Tibial artery (tissue), 4 donors: ENCODE results near the gene IHH.

Experiments used
- DNase-seq, 2 donors: peaks; one replicate each; pipeline ENCODE4 v3.0.0-alpha.2; 2019
- H3K27ac ChIP-seq, 2 donors: fragments of 200-600 bp; sonication (generic) in 1 of 2; 1 replicate in 1 of 2; 2 replicates in 1 of 2; pipeline ENCODE4 v1.5.1; 2018 to 2019; ENCODE audit warnings: mild to moderate bottlenecking in 1 of 2
- H3K27me3 ChIP-seq, 2 donors: fragments of 200-600 bp; sonication (generic) in 1 of 2; one replicate each; pipeline versions ENCODE4 v1.5.1 to v1.6.0; 2016 to 2019
- H3K36me3 ChIP-seq, 3 donors: fragments of 200-600 bp; sonication (generic) in 2 of 3; one replicate each; pipeline ENCODE4 v1.5.1; 2016 to 2019; ENCODE audit warnings: mild to moderate bottlenecking in 2 of 3
- H3K4me1 ChIP-seq, 4 donors: fragments of 200-600 bp; sonication (generic) in 2 of 4; 1 replicate in 3 of 4; 2 replicates in 1 of 4; pipeline ENCODE4 v1.5.1; 2016 to 2019
- H3K4me3 ChIP-seq, 2 donors: fragments of 200-600 bp; sonication (generic) in 1 of 2; 1 replicate in 1 of 2; 2 replicates in 1 of 2; pipeline ENCODE4 v1.5.1; 2018 to 2019; ENCODE audit warnings: mild to moderate bottlenecking in 2 of 2
- H3K9me3 ChIP-seq, 3 donors: fragments of 200-600 bp; sonication (generic) in 1 of 3; one replicate each; pipeline ENCODE4 v1.5.1; 2016 to 2019
- intact Hi-C: fragments of 100-400 bp; cut with DNase I; formaldehyde crosslinking; loops from one replicate; pipeline ENCODE4 v1.15.0; 2023; ENCODE audit warnings: low total_unique reads
- TF ChIP-seq, protein P1 (sequence below), 2 experiments: fragments of 200-600 bp in 1 of 2; fragments of 450-650 bp in 1 of 2; IDR thresholded peaks; one replicate each; pipeline ENCODE4 v1.5.1; 2017 to 2019; ENCODE audit warnings: antibody characterized with exemption in 2 of 2, mild to moderate bottlenecking in 1 of 2, moderate library complexity in 1 of 2

IHH gene

DNA sequence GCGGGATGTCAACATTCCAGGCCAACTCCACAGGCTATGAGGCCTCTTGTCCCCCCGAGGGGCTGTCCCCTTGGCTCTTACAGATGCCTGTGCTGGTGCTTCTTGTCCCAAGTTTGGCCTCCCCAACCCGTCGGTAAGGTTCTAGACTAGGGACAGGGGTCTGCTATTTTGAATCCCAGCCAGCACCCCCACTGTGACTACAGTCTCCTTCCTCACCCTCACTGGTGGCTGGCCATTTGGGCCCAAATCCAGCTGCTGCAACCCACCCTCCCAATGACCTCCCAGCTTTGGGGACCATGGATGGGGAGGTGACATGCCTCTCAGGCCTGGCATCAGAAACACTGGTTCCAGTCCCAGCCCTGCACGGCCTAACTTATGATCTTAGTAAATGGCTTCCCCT is 38.1 kb downstream of the IHH start:
- Histone ChIP-seq H3K4me1 (peaks cover 0 to 14% (median 8%) of the 10 kb centered on the region in 4 donors), H3K36me3 (no peaks in the 10 kb centered on the region), H3K4me3 (no peak overlapping the region), H3K27ac (no peak overlapping the region), H3K9me3 (no peaks in the 10 kb centered on the region), H3K27me3 (peaks cover 0 to 34% of the 10 kb centered on the region in 2 donors)
- intact Hi-C loops = no loop called here
- no peak for DNase-seq
- TF ChIP-seq, protein P1, sequence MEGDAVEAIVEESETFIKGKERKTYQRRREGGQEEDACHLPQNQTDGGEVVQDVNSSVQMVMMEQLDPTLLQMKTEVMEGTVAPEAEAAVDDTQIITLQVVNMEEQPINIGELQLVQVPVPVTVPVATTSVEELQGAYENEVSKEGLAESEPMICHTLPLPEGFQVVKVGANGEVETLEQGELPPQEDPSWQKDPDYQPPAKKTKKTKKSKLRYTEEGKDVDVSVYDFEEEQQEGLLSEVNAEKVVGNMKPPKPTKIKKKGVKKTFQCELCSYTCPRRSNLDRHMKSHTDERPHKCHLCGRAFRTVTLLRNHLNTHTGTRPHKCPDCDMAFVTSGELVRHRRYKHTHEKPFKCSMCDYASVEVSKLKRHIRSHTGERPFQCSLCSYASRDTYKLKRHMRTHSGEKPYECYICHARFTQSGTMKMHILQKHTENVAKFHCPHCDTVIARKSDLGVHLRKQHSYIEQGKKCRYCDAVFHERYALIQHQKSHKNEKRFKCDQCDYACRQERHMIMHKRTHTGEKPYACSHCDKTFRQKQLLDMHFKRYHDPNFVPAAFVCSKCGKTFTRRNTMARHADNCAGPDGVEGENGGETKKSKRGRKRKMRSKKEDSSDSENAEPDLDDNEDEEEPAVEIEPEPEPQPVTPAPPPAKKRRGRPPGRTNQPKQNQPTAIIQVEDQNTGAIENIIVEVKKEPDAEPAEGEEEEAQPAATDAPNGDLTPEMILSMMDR (IDR thresholded peaks at IDR 0.05) = no peak

DNA sequence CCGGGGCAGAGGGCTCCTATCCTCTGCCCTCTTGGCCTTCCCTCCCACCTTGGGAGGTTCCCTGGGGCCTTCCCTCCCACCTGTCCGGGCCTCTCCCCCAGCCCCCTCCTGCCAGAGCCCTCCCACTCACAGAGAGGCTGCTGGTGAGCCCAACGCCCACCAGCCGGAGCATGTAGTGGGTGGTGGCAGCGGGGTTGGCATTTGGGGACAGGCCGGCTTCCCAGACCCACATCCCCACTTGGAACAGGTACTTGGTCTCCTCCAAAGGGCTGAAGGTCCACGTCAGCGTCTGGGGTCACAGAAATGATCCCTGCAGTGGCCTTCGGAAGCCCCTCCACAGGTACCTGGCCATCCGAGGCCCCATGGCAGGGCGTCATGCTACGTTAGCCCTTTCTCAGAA is 38.7 kb downstream of the IHH start:
- H3K4me3 ChIP-seq = no peak overlapping the region
- no peaks in the 10 kb centered on the region for H3K9me3 ChIP-seq
- H3K36me3 ChIP-seq = no peaks in the 10 kb centered on the region
- H3K27ac ChIP-seq = no peak overlapping the region
- H3K4me1 ChIP-seq = peaks cover 0 to 20% (median 14%) of the 10 kb centered on the region in 4 donors
- no peak for DNase-seq
- H3K27me3 ChIP-seq = peaks cover 0 to 34% of the 10 kb centered on the region in 2 donors
- TF ChIP-seq, protein P1 (IDR thresholded peaks at IDR 0.05) = no peak
- intact Hi-C loops = no loop called here

DNA sequence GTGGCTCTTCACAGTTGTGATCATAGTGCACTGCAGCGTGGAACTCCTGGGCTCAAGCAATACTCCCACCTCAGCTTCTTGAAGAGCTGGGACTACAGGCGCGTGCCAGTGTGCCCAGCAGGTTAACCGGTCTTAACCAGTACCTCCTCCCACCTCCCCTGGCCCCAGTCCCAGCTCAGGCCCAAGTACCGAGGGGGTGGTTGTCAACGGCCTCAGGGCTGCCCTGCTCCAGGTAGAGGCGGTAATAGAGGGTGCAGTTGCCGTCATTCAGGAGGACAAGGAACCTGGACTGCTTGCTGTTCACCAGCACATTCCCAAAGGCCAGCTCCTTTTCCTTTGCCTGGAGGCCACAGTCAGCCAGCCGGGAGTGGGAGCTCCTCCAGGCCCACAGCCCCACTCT is 39.1 kb downstream of the IHH start:
- no peak overlapping the region for H3K27ac ChIP-seq
- H3K4me3 ChIP-seq = no peak overlapping the region
- intact Hi-C loops = no loop called here
- TF ChIP-seq, protein P1 (IDR thresholded peaks at IDR 0.05) = no peak
- H3K27me3 ChIP-seq = peaks cover 0 to 34% of the 10 kb centered on the region in 2 donors
- no peak for DNase-seq
- H3K36me3 ChIP-seq = no peaks in the 10 kb centered on the region
- peaks cover 0 to 21% (median 14%) of the 10 kb centered on the region in 4 donors for H3K4me1 ChIP-seq
- H3K9me3 ChIP-seq = no peaks in the 10 kb centered on the region

DNA sequence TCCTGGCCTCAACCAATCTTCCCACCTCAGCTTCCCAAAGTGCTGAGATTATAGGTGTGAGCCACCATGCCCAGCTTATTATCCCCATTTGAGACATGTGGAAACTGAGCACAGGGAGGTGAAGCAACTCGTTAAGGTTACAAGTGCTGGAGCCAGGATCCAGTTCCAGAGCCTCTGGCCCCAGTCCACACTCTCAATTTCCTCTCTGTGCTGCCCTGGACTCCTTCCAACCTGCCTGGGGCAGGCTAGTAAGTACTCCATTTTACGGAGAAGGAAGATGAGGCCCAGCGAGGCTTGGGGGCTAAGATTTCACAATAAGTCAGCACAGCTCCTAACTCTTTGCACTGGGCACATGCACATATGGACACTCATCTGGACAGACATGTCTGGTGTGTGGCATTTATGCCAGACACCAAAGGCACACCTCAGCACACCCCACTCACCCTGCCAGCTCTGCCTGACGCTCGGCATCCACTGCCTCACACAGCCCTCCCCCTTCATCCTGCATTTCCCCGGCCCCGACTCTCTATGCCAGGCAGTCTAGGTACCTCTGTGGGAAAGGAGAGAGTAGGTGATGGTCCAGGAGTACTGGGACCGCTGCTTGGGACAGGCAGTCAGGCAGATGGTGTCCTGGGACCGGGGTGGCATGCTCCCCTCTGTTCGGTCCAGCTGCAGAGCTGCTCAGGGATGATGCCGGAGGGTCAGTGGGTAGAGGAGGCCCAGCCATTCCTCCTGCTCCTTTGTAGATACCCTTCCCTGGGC is 39.9 kb downstream of the IHH start:
- no peaks in the 10 kb centered on the region for H3K9me3 ChIP-seq
- intact Hi-C loops = no loop called here

DNA sequence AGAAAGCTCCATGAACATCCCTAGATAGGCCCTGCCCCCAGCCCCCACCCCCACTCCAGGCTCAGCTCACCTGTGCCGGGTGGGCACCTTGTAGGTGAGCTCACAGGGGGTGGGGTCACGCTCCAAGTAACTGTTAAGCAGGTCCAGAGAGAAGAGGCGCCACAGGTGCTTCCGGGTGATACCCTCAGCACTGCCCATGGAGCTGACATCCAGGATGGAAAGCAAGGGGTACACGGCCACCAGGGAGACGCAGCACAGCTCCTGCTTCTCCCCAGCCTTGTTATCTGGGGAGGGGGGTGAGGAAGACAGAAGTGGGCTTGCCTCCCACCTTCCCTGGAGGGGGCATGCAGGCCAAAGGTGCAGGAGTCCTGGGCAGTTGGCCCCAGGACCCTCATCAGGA is 41.3 kb downstream of the IHH start:
- intact Hi-C loops = no loop called here
- H3K27ac ChIP-seq = no peak overlapping the region
- H3K4me1 ChIP-seq = peaks cover 0 to 21% (median 14%) of the 10 kb centered on the region in 4 donors
- H3K9me3 ChIP-seq = no peaks in the 10 kb centered on the region
- TF ChIP-seq, protein P1 (IDR thresholded peaks at IDR 0.05) = no peak
- peaks cover 0 to 19% of the 10 kb centered on the region in 2 donors for H3K27me3 ChIP-seq
- no peaks in the 10 kb centered on the region for H3K36me3 ChIP-seq
- no peak for DNase-seq
- no peak overlapping the region for H3K4me3 ChIP-seq

More for the DNA sequence above, 39.9 kb downstream of the IHH start:
- Histone ChIP-seq H3K36me3 (no peaks in the 10 kb centered on the region), H3K4me3 (no peak overlapping the region), H3K27me3 (peaks cover 0 to 32% of the 10 kb centered on the region in 2 donors), H3K4me1 (peaks cover 0 to 21% (median 14%) of the 10 kb centered on the region in 4 donors), H3K27ac (no peak overlapping the region)
- TF ChIP-seq, protein P1 (IDR thresholded peaks at IDR 0.05) = no peak
- DNase-seq = no peak
